ENCODE results near the gene ZC3H12D.
"Not testable (repeated sequence)": the region's sequence is repeated elsewhere in the genome, so short reads cannot be mapped to it uniquely, and the experiment has no call there.

The ZC3H12D gene

DNA sequence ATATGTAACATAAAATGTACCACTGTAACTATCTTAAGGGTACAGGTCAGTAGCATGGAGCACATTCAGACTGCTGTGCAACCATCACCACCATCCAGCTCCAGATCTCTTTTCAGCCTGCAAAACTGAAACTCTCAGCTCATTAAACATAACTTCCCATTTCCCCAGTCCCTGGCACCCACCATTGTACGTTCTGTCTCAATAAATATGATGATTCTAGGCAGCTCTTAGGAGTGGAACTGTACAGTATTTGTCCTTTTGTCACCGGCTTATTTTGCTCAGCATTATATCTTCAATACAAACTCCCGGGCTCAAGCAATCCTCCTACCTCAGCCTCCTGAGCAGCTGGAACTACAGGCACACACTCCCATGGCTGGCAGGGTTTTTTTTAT, 1.5 kb downstream of the ZC3H12D start:
- DNase-seq, result no peak

DNA sequence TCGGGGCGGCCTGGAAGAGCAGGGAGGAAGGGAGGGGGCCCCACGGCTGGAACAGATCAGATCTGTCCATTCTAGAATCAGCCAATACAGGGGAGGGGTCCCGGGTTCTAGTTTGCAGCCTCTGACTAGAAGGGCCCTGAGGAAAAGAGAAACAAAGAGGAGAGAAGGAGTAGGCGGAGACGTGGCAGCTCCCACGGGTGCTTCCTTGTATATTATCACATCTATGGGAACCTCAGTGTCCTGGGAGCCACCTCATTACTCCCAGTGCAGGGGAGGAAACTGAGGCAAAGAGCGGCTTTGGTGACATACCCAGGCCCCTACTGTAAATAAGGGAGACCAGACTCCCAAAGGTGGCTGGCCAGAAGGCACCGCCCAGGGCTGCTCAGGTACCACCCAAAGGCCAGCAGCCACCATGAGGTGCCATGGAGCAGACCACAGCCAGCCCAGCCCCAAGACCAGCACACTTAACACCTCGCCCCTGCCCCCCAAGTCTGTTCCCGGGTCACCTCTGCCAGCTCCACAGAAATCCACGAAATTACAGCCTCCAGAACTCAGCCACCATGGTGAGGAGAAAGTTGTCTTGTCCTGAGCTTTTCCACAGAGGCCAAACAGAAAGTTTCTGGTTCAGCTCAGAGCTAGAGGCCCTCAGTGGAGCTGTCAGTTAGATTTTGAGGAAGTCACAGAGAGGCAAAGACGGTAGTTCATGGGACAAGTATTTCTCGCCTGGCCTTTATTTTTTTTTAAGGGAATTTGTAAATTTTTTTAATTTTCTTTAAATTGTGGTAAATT, 2.1 kb downstream of the ZC3H12D start:
- DNase-seq, result no peak

DNA sequence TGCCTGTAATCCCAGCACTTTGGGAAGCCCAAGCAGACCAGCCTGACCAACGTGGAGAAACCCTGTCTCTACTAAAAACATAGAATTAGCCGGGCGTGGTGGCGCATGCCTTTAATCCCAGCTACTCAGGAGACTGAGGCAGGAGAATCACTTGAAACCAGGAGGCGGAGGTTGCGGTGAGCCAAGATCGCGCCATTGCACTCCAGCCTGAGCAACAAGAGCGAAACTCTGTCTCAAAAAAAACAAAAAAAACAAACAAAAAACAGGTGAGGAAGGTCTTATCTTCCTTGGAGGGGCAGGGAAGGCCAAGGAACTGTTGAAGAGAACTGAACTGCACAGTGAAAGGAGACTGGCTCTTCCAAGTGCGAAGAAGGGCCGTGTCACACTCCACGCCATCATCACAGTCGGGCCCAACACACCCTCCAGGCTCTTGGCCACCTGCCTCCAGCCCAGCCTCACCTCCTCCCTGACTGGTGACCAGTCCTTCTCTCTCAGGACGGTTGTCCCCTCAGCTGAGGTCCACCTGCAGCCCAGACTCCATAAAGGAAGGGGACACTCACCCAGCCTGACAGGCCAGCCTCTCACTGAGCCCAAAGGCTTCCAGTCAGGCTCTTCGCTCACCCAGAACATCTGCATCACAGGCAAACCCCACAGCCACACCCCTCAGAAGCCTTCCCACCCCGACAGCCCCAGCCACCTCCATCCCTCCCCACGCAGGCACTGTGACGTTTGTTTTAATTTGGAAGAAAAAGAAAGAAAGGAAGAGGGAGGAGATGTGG, 4.1 kb downstream of the ZC3H12D start:
- DNase-seq, result peak in 1 of 2 experiments; percentile 54

DNA sequence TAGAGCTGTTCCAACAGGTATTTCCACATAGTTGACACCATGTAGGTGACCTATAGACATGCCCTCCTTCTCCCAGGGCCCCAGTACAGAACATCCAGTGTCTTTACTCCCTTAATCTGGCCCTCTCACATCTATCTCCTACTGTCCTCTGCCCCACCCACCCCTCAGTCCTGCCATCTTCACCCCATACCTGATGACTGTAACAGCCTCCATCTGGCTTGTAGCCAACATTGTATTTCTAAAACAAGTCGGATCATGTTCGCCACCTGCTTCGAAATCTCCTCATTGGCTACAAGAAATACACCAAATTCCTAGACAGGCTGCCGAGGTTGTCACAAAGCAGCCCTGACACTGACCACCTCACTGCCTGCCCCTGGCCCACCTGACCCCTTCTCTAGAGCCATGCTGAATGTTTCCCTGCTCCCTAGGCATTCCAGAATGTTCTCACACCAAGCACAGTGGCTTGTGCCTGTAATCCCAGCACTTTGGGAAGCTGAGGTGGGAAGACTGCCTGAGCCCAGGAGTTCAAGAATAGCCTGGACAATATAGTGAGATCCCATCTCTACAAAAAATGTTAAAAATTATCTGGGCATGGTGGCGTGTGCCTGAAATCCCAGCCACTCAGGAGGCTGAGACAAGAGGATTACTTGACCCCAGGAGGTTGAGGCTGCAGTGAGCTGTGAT, 6.0 kb downstream of the ZC3H12D start:
- DNase-seq, result no peak

DNA sequence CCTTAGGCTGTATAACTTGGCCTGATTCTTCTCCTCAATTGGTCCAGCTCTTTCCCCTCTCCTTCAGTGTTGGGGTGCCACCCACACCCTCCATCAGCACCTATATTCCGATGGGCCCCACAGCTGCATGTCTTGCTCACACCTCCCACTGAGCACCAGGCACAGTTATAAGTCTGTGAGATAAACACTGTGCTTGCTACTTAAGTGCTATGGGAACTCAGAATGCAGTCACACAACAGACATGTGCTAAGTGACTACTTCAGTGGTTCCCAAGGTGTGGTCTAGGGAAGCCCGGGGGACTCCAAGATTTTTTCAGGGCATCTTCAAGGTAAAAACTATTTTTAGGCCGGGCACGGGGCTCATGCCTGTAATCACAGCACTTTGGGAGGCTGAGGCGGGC, 7.3 kb downstream of the ZC3H12D start:
- no peak for DNase-seq

DNA sequence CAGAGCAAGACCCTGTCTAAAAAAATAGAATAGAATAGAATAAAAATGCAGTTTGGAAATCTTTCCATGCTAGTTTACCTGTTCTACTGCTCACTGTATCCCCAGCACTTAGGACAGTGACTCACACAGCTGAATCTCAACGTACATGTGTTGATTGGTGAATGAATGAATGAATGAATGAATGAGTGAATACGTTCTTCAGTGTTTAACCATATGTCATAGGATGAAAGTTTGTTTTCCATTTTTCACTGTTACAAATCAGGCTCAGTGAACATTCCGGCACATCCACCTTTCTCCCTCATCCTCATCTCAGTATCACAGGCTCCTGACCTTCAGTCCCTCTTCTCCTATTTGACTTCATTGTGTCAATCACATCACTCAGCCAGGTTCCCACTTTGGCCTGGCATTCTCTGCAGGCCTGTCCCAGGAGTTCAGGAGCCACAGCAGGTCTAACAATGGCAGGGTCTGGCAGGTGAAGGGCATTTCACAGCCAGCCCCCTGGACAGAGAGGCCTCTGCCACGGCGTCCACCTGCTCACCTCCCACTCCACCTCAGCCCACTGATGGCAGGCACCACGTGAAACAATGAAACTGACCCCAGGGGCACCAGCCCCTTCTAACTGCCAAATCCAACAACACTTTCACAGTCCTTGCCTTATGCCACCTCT, 7.9 kb downstream of the ZC3H12D start:
- DNase-seq, result no peak

DNA sequence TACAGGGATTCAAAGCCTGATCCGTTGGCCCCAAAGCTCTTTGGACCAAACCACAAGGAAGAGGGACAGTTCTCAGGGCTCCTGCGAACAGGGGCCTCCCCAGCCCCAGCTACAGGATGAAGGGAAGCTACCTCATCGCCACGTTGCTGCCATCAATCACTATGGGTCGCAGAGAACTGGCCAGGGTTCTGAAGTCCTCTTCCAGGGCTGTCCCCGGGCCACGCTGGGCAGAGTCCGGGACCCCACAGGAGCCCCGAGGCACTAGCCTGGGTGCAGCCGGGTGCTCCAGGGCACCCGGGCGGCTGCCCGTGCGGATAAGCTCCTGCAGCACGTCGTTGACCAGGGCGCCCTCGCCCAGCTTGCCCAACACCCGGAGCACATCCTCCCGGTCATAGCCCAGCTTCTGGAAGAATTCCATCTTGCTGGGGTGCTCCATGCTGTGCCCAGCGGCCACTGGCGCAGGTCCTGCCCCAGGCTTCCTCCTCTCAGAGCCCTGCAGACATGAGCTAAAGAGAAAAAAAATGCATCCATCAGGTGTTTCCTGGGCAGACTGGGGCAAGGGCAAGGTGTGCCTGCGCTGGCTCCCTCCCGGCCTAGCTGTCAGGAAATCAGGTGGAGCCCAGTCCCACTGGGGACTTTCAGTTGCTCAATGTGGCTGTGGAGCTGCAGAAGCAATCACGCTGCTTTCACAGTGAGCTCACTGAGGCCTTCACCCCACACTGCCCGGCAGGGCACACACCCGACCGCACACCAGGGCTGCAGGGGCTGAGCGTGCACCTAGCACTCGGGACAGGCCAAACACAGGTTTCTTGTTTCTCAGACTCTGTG, 10.5 kb downstream of the ZC3H12D start:
- DNase-seq, result no peak

DNA sequence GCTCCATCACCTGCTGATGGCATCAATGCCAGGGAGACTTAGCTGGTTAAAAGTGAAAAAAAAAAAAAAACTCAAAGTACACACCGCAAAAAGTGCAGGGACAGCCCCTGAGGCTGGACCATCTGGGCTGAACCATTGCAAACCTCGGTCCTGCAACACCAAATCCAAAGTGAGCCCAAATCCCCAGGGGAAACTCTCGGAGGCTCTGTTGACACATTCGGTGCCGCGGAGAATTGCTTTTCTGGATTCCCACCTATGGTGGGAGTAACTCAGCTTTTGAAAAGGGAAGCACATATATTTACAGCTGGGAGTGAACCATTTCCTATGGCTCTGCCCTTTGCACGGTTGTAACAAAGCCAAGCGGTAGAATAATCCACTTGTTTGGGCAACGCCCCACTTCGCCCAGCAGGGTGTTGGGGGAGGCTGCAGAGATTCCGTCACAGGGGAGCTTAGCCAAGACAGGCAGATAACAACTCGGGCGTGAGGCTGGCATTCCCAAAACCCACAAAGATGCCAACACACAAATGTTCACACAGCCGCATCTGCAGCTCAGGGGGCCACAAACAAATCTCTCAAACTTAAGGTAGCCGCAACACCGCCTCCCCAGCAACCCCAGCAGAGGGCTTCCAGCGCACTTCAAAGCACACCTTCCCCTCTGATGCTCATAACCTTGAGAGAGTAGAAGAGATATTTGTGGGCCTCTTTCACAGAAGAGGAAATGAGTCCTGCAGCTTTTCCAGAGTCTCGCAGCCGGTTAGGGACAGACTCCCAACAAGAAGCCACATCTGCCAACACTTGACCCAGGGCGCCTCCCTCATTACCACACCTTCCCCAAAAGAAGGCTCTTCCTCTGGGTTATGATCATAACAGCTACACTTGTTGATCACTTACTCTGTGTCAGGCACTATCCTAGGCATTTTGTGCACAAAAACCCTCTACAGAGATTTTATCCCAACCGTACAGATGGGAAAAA, 11.4 kb downstream of the ZC3H12D start:
- no peak for DNase-seq

DNA sequence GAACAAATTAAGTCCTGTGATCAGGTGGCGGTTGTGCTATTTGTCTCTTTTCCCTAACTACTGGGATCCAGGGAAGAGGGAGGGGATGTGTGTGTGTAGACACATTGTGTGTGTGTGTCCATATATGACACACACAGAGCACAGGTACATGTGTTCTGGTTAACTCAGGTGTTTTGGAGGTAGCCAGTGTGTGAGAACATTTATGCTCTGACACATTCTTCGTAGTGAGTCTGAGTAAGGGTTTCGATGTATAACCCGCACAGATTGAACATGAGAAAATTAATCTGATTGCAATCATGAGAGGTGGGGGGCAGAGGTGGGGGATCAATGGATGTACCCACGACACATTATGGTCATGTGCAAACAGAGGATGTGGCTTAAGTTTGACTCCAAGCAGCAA, 12.6 kb downstream of the ZC3H12D start:
- DNase-seq, result no peak

DNA sequence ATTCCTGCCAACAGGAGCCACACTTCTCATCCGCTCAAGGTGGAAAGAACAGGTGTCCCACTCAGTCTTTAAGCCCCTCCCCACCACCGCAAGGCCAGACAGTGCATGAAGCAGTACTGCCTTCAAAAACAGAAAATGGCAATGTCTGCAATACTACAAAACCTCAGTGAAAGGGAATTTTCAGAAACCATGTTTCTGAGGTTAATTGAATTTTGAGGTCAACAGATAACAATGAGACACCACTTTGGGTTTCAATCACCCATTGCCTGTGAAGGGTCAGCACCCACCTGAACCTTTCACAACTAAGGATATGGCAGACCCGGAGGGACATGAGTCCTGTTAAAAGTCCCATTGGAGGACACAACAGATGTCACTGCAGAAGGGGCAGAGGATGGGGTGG, 13.0 kb downstream of the ZC3H12D start:
- no peak for DNase-seq

DNA sequence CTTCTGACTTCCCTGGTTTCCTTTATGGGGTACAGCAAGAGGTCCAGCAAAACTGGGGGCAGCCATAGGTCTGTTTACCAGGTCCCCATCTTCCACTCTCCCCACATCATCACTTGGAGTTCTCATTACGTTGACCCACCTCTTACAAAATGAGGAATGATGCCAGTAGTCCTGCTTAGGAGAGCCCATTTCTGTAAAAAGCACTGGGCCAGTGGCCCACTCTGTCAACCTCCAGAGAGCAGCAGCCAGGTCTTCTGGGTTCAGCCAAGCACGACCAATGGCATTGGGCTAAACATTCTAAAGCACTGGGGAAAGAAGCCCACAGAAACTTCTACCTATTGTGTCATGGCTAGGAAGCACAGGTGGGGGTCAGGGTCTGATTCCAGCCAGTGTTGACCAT, 13.9 kb downstream of the ZC3H12D start:
- no peak for DNase-seq

DNA sequence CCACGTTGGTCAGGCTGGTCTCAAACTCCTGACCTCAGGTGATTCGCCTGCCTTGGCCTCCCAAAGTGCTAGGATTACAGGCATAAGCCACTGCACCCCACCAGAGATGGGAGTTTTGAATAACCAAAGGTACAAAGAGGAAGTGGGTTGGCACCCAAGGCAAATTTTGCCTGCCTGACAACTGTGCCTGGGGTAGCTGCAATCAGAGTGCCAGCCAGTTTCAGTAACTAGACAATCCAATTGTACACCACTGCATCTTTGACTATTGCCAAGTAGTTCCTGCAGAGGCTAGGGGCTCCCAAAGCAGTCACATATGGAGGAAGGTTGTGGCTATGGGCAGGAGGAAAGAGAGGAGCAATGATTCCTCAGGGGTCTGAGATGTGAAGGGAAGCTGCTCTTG, 16.6 kb downstream of the ZC3H12D start:
- DNase-seq, result no peak

DNA sequence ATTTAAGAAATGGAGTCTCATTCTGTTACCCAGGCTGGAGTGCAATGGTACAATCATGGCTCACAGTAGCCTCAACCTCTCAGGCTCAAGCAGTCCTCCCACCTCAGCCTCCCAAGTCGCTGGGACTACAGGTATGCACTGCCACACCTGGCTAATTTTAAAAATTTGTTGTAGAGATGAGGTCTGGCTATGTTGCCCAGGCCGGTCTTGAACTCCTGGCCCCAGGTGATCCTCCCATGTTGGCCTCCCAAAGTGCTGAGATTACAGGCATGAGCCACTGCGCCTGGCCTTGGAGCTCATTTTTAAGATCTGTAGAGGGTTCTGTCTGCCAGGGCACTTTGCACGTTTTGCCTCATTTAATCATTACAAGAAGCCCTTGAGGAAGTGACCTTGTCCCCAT, 17.5 kb downstream of the ZC3H12D start:
- DNase-seq, result no peak

DNA sequence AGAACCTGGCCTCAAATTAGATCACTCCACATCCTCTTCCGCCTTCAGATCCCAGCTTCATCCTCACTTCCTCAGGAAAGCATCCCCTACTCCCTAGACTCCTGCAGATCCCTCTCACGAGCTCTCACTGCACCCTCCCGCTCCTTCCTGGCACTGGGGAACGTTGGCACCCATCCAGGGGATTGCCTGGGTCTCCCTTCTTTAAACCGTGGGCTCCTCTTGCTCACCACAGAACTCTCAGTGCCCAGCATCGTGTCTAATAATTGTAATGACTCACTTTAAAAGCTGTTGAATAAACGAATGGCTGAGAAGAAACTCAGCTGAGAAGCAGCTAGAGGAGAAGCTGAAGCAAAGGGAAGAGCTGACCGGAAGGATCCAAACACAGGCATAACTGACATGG, 20.4 kb downstream of the ZC3H12D start:
- DNase-seq, result no peak

DNA sequence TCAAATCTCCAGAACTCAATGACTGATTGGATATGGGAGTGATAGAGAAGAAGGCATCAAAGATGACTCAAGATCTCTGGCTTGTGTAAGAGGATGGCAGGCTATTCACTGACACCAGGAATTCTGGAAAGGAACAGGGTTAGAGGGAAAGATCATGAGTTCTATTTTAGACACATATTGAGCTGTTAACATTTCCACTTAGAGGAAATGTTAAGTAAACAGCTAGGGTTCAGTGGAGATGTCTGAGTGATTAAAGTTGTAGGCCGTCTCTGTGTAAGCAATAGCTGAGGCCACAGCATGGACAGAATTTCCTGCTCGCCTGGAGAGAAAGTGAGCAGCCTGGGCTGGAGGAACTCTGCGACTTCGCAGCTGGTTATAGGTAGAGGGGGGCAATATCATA, 21.0 kb downstream of the ZC3H12D start:
- DNase-seq, result no peak

DNA sequence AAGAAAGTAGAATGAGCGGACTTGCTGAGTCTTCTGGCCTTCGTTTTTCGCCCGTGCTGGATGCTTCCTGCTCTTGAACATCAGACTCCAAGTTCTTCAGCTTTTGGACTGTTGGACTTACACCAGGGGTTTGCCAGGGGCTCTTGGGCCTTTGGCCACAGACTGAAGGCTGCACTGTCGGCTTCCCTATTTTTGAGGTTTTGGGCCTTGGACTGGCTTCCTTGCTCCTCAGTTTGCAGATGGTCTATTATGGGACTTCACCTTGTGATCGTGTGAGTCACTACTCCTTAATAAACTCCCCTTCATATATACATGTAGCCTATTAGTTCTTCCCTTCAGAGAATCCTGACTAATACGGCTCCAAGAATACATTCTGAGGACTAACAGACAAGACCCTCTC, 22.1 kb downstream of the ZC3H12D start:
- not testable (repeated sequence) for DNase-seq

DNA sequence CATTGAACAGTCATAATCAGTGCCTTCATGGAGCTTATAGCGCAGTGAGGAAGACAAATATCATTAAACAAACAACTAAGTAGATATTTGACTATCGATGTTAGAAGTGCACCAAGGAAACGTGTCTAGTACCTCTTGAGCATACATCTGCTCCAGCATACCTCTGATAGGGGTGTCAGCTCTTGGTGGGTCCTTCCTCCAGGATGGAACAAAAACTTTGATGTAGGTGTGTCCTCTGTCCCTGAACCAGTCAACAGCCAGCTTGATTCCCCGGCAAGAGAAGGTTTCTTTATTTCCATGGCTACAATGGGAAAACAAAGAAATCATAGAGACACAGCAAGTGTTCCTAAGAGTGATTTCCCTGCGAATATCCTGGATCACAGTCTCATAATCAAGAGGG, 23.1 kb downstream of the ZC3H12D start:
- DNase-seq, result no peak

DNA sequence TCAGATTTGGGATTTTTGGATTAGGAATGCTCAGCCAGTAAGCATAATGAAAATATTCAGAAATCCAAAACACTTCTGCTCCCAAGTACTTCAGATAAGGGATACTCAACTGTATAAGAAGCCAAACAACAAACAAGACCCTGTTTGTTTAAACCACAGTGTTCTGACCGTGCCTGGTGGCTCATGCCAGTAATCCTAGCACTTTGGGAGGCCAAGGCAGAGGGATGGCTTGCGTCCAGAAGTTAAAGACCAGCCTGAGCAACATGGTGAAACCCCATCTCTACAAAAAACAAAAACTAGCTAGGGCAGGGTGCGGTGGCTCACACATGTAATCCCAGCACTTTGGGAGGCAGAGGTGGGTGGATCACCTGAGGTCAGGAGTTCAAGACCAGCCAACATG, 24.6 kb downstream of the ZC3H12D start:
- not testable (repeated sequence) for DNase-seq

DNA sequence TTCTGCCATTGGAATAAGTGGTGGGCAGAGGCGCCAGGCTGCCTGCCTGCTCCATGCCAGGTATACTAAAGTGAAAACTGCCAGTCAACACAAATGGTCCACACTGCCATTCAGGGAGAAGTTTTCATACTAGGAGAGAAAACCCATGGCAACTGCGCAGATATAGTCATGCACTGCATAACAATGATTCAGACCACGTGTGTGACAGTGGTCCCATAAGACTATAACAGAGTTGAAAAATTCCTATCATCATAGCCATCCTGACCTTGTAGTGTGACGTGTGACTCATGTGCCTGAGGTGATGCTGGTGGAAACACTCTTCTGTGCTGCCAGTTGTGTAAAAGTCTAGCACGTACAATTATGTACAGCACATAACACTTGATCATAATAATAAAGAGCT, 25.1 kb downstream of the ZC3H12D start:
- no peak for DNase-seq

DNA sequence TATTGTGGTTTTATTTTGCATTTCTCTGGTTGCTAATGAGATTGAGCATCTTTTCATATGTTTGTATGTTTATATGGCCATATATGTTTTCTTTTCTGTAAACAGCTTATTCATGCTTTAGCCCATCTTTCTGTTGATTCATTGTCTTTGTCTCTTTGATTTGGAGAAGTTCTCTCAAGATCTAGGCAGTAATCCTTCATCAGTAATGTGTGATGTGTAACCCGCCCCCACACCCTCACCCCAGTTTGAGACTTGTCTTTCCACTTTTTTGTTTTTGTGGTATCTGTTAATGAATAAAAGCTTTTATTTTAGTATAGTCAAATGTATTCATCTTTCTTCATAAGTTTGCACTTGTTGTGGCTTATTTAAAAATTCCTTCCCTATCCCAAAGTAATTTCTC, 26.0 kb downstream of the ZC3H12D start:
- DNase-seq, result no peak

DNA sequence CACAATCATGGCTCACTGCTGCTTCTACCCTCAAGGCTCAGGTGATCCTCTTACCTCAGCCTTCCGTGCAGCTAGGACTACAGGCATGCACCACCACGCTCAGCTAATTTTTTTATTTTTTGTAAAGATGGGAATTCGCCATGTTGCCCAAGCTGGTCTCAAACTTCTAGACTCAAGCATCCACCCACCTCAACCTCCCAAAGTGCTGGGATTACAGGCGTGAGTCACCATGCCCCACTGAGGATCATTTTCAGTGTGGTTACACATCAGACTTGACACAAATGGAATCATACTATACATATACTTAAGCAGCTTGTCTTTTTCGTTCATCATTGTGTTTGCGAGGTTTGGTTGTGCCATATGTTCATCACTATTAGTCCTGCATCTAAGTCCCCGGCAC, 26.6 kb downstream of the ZC3H12D start:
- DNase-seq, result no peak
